ENCODE results near the gene VTA1.

DNA sequence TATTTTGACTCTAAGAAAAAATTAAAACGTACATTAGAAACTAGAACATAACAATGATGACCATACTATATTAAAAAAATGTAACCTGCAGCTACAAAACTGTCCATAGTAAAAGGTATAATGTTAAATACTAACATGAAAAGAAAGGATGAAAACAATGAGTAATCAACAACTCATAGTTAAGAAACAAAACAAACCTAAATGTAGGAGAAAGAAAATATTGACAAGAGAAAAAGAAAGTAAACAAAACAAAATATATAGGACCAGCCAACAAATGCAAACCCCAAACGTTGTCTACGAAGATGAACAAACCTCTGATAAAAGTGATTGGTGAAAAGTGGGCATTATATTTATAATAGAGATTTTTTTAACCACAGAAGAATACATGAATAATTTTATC, 113.7 kb downstream of the VTA1 start:
- no peak for TF ChIP-seq CTCF (IDR thresholded peaks at IDR 0.05)
- no peak for TF ChIP-seq POLR2A (IDR thresholded peaks at IDR 0.05)
